NCI-H510A (cell line): ENCODE results near the gene FAM167B.

ENCODE experiments used
- DNase-seq: peaks from one replicate; lab custom pipeline; 2025; lab: John Stamatoyannopoulos, UW

Gene FAM167B

GRCh38 chr1:32246888-32247273 is at the start of gene FAM167B:
Gene FAM167B, plus strand, starts transcription at chr1:32247222. Its CDS starts 200 bp downstream, at chr1:32247422.
- no peak for DNase-seq

GRCh38 chr1:32197837-32198236 is 49.2 kb upstream of the FAM167B start:
- no peak for DNase-seq

GRCh38 chr1:32198237-32199042 is 48.6 kb upstream of the FAM167B start:
- no peak for DNase-seq

- no peak for DNase-seq
Observed at GRCh38 chr1:32199043-32199716, 47.8 kb upstream of the FAM167B start.

- peak; percentile 14 for DNase-seq
Observed at GRCh38 chr1:32199717-32200072, 47.3 kb upstream of the FAM167B start.

DNA sequence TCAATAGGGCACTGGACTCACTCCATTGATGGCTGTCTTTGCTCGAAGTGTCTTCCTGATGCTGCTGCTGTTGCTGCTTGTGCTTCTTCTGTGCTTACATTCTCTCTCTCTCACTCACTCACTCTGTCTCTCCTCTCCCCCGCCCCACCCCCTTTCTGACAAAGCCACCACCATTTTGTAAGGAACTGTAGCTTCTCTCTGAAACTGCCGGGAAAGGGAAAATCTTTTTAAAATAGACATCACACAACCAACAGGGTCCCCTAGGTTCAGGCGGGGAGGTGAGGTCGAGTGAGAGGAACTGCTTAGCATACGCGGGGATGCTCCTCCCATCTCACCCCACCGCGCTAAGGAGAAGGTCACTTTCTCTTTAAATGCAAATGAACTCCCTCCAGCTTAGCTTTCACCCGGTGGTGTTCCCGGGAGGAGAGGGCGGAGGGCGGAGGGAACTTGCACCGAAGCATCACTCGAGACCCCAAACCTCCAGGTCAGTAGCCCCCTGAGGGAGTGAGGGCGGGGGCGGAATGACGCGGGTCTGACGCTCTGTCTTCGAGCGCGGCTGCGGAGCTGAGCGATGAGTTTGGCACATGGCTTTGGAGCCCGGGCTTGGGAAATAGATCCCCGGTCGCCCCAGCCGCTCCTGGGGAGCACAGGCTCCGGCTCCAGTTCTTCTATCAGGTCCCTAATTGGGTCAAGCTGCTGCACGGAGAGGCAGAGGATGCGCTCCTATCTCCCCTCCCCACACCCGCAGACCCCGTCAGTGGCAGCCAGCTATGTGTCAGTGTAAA is 46.6 kb upstream of the FAM167B start, which contains the start of gene CCDC28B:
CCDC28B (plus strand) TSS at position 370 of the 785 bp plus-strand sequence. CDS start 1,341 bp downstream, outside the sequence.
- DNase-seq = peak; percentile 38

DNA sequence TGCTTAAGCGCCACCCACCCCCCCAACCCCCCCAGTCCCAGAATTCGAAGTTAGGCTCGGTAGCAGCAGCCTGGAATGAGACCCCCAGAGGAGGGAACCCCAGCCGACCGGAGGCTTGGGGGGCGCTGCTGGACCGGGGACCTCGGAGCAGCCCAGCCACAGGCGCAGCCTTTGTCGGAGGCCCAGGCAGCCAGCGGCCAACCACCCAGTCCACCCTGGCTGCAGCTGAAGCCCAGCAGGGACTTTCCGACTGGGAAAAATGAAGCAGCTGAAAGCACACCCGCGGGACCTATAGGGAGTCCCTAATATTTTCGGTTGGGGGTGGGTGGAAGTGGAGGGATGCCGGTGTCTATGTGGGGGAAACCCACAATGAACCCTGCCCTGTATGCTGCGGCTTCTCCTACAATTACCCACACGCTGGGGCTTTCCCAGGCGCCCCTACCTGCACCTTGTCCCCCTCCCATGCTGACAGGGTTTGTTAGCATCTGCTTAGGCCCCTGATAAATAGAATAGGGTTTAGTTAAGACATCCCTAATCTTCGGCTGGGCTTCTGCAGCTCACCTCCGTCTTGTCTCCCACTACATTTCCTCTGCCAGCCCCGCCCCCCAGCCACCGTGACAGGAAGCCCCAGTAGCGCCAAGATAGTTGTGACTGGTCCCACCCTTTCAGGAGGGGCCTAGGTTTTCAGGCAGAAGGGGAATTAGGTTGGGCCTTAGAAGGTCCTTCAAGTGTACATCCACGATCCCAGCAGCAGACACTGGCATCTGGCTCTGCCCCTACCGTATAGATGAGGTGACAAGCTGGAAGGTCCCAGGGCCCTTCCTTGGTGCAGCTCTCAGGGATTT is 45.8 kb upstream of the FAM167B start:
- peak; percentile 12 for DNase-seq

DNA sequence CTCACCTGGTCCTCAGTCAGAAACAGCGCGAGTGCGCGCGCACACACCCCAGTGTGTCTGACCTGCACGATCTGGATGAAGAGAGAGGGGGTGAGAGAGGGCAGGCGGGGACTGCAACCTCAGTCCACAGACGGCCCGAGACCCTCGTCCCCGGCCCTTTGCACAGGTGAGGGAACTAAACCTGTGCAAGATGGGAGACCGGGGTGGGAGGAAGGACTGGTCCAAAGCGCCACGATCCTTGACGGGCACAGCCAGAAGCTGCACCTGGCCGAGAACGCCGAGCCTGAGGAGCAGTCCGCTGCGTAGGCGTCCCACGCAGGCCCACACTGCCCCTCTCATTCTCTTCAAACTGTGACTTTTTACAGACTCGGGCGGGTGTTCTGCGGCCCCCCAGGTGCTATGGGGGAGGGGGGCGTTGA is 42.1 kb upstream of the FAM167B start:
- no peak for DNase-seq

- DNase-seq = peak; percentile 82
Observed at GRCh38 chr1:32205401-32206370, 41.3 kb upstream of the FAM167B start, which contains the start of gene IQCC. Gene IQCC, plus strand, starts transcription at chr1:32205671. Its CDS starts 11 bp downstream, at chr1:32205682.

DNA sequence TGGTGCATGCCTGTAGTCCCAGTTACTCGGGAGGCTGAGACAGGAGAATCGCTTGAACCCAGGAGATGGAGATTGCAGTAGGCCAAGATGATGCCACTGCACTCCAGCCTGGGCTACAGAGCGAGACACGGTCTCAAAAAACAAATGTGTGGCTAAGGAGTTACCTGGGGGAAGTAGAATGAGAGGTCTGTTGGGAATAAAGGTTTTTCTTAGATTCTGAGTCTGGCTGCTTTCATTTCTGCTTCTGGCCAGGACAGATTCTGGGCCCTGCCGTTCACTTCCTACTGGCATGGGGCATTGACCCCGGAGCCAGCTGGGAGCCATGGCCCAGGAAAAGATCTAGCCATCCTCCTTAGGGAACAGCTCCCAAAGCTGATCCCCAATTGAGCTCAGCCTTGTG is 38.6 kb upstream of the FAM167B start:
- DNase-seq = no peak

- peak; percentile 59 for DNase-seq
Observed at GRCh38 chr1:32208891-32209328, 38.1 kb upstream of the FAM167B start, which contains the start of gene DCDC2B. Gene DCDC2B, plus strand, starts transcription at chr1:32209089. Its CDS starts 5 bp downstream, at chr1:32209094.

GRCh38 chr1:32215629-32216480 is 31.2 kb upstream of the FAM167B start:
- DNase-seq = peak; percentile 62

DNA sequence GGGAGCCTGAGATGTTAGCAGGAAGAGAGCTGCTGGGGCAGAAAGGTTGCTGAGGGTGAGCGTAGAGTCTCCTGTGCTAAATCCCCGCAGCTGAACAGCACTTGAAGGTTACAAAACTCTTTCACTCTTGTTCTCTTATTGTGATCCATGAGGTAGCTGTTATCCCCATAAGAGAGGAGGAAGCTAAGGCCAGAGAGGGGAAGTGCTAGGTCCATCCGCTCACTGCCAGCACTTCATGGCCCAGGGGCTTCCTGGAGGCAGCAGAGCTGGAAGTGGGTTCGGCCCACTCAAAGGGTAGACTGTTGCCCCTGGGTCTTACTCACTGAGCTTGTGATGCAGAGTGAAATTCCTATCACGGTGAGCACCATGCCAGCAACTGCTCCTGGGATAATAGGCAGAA is 30.5 kb upstream of the FAM167B start:
- no peak for DNase-seq

DNA sequence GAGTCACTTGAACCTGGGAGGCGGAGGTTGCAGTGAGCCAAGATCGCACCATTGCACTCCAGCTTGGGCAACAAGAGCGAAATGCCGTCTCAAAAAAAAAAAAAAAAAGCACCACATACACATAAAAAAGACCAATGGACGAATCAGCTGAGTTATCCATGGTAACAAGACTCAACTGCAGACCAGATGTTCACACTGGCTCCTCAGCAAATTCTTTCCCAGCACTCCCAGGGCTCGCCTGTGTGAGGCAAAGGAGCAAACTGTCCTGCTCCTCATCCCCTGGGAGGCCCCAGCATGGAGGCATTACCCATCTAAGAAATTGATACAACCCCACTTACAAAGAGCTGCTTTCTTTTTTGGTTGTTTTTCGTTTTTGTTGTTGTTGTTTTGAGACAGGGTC is 28.0 kb upstream of the FAM167B start:
- no peak for DNase-seq

- DNase-seq = peak; percentile 60
Observed at GRCh38 chr1:32220746-32221580, 26.1 kb upstream of the FAM167B start.

DNA sequence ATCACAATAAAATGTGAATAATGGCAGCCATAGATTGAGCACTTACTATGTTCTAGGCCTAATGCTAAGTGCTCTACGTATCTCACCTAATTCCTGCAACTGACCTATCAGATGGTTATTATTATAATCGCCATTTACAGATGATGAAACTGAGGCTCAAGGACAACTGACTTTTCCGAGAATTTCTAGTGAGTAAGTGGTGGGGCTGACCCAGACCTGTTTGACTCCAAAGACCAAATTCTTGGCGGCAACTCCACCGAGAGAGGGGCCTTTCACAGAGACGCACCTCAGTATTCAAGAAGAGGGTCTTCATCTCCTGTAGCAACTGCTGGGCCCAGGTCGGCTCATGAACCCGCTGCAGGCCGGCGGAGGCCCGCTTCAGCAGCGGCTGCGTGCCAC is 25.4 kb upstream of the FAM167B start:
- no peak for DNase-seq

DNA sequence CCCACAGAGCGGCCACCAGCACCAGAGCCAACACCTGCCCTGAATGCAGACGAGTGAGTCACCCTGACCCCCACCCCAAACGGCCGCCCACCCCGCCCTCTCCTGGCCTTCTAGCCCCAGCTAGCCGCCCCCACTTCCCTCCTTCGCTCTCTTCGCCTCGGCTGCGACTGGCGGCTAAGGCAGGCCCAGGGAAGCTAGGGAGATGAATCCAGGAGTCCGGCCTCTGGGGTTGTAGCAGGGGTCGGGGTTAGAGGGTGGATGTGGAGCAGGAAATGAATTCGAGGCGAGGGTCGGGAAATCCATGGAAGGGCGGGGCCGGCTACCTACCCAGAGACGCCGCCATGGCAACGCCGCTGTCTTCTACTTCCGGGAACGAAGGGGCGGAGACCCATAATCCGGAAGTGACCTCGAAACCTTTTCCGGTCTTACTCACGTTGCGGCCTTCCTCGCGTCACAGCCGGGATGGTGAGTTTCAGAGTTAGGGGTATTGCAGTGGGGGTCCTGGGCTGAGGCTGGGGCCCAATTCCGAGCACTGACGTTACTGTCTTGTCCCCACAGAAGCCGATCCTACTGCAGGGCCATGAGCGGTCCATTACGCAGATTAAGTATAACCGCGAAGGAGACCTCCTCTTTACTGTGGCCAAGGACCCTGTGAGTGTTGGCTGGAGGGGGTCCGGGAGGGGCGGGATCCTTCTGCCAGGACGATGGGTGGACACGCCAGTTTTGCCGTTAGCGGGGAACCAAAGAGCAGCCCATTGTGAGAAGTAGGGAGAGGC is 24.9 kb upstream of the FAM167B start, which contains the start of the genes EIF3I and TMEM234:
EIF3I (plus strand) TSS at position 428 of the 776 bp plus-strand sequence; CDS start at position 463, 35 bp downstream.
TMEM234 (minus strand) TSS at position 374 of the 776 bp plus-strand sequence; CDS start at position 343, 31 bp downstream.
- DNase-seq = peak; percentile 84
